ENCODE data around the gene PLA2G2E.

GRCh38 chr1:19922015-19922688 lies 1.3 kb downstream of the PLA2G2E start:
- TF ChIP-seq CTCF (IDR thresholded peaks at IDR 0.05) (no peak), POLR2A (IDR thresholded peaks at IDR 0.05) (no peak)

Measured in Peyer's patch (tissue), 4 donors.